Measurements from ENCODE around the gene TBC1D5. TPM values are rescaled to one million over a fixed set of nuclear protein-coding genes. Genes with fewer than 3 reads are reported as not detected.

The TBC1D5 gene
- total and polyA plus RNA-seq, 2 of the 4 experiments (the other 2 are of a cell fraction) = 16.4 to 57.0 TPM

- H3K23ac ChIP-seq (ENCODE audit: low read depth, low read length) = no peak overlapping the region
- no peak overlapping the region for H2BK20ac ChIP-seq (ENCODE audit: low read depth, low read length)
- dilution Hi-C loops (cut with HindIII; ENCODE audit: low sequenced_read_pairs, unreplicated experiment) (no loop called here), intact Hi-C loops (cut with micrococcal nuclease) (loop anchor here (10.0 kb wide), 2 partner anchors 350 to 960 kb away; partner anchors contain the start of gene PLCL2), in situ Hi-C loops (cut with MboI; ENCODE audit: low sequenced_read_pairs) (loop anchor here (25.0 kb wide), 1 partner anchor 947 kb away; no protein-coding TSS in a partner anchor)
- no peak overlapping the region for H4K8ac ChIP-seq (ENCODE audit: low read depth in 2 of 2, low read length in 2 of 2)
- H3K56ac ChIP-seq (ENCODE audit: extremely low read depth, insufficient read depth, low read length) = no peak overlapping the region
- ChIA-PET POLR2A (ENCODE audit: unreplicated experiment) (no interaction called here), CTCF (interaction anchor here (0.6 to 1.2 kb wide), 4 partner anchors 250 to 638 kb away, joined by 3 read pairs; no protein-coding TSS in a partner anchor)
- no peak overlapping the region for H3K18ac ChIP-seq (ENCODE audit: low read depth, low read length)
- H3K36me3 ChIP-seq (ENCODE audit: control insufficient read depth, insufficient read depth, low read length) = no peaks in the 10 kb centered on the region
- H2AK9ac ChIP-seq (replicated peaks; ENCODE audit: low read depth, low read length, poor library complexity) = no peak overlapping the region
- H3K14ac ChIP-seq (replicated peaks; ENCODE audit: low read depth, low read length) = no peak overlapping the region
- no peak overlapping the region for H3K4ac ChIP-seq (ENCODE audit: low read depth, low read length)
- TF ChIP-seq CTCF (conservative IDR thresholded peaks at IDR 0.05; ENCODE audit: low read depth, low read length) (no peak), RCOR1 (IDR thresholded peaks at IDR 0.05; ENCODE audit: insufficient replicate concordance, low read length) (no peak), RFX5 (IDR thresholded peaks at IDR 0.05; ENCODE audit: low read depth, low read length) (no peak), FOS (IDR thresholded peaks at IDR 0.05; ENCODE audit: low read depth, low read length) (no peak), MAZ (IDR thresholded peaks at IDR 0.05; ENCODE audit: borderline replicate concordance, low read depth, low read length) (no peak), CHD1 (IDR thresholded peaks at IDR 0.05; ENCODE audit: low read depth, low read length) (no peak), BHLHE40 (IDR thresholded peaks at IDR 0.05; ENCODE audit: low read depth, low read length) (no peak), MAFK (IDR thresholded peaks at IDR 0.05; ENCODE audit: low read depth, low read length) (no peak), ELK1 (IDR thresholded peaks at IDR 0.05; ENCODE audit: borderline replicate concordance, low read depth, low read length) (no peak), MXI1 (IDR thresholded peaks at IDR 0.05; ENCODE audit: borderline replicate concordance, low read depth, low read length) (no peak), NFE2L2 (IDR thresholded peaks at IDR 0.05; ENCODE audit: low read depth, low read length) (no peak), CEBPB (IDR thresholded peaks at IDR 0.05; ENCODE audit: low read depth, low read length) (no peak), RAD21 (IDR thresholded peaks at IDR 0.05; ENCODE audit: low read length) (no peak), POLR2A (IDR thresholded peaks at IDR 0.05; ENCODE audit: low read depth, low read length) (no peak), SMC3 (IDR thresholded peaks at IDR 0.05; ENCODE audit: low read depth, low read length) (no peak)
- TF ChIP-seq, protein P1, sequence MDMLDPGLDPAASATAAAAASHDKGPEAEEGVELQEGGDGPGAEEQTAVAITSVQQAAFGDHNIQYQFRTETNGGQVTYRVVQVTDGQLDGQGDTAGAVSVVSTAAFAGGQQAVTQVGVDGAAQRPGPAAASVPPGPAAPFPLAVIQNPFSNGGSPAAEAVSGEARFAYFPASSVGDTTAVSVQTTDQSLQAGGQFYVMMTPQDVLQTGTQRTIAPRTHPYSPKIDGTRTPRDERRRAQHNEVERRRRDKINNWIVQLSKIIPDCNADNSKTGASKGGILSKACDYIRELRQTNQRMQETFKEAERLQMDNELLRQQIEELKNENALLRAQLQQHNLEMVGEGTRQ (IDR thresholded peaks at IDR 0.05; ENCODE audit: low read depth, low read length) = no peak
- H3K27ac ChIP-seq (ENCODE audit: insufficient read depth, low read length) = no peak overlapping the region
- no peaks in the 10 kb centered on the region for H3K79me1 ChIP-seq (ENCODE audit: low read depth in 1 of 2, low read length in 2 of 2)
- no peak overlapping the region for H4K91ac ChIP-seq (ENCODE audit: insufficient read depth, low read depth, low read length)
- H3K9me3 ChIP-seq (ENCODE audit: control insufficient read depth, insufficient read depth, low read length) = no peaks in the 10 kb centered on the region
- no peak for DNase-seq
- H2BK5ac ChIP-seq (ENCODE audit: low read depth, low read length, poor library complexity, severe bottlenecking) = no peak overlapping the region
- no peak overlapping the region for H2AK5ac ChIP-seq (ENCODE audit: low read depth, low read length)
- H3K27me3 ChIP-seq (ENCODE audit: control insufficient read depth, insufficient read depth, low read length) = no peaks in the 10 kb centered on the region
- no peak overlapping the region for H4K5ac ChIP-seq (ENCODE audit: low read depth, low read length)
- no peaks in the 10 kb centered on the region for H3K4me1 ChIP-seq (ENCODE audit: control insufficient read depth, insufficient read depth, low read length)
- no peak overlapping the region for H2BK120ac ChIP-seq (ENCODE audit: low read depth, low read length)
- H3K4me3 ChIP-seq (ENCODE audit: insufficient read depth, low read depth, low read length) = no peak overlapping the region
- BruUV-seq (replicated peaks) = no TSS peak
- ATAC-seq (ENCODE audit: low read depth) = no peak
- no peak overlapping the region for H2BK15ac ChIP-seq (ENCODE audit: low read depth, low read length)
- no peak overlapping the region for H2AFZ ChIP-seq (replicated peaks; ENCODE audit: low read length, poor library complexity)
- H3K9me1 ChIP-seq (ENCODE audit: insufficient read depth, low read length) = no peaks in the 10 kb centered on the region; the same call in 1 of the 2 replicates
- H3K4me2 ChIP-seq (ENCODE audit: low read depth, low read length) = no peak overlapping the region
- no peaks in the 10 kb centered on the region for H4K20me1 ChIP-seq (ENCODE audit: insufficient read depth, low read length)
- H3K9ac ChIP-seq (ENCODE audit: low read depth, low read length) = no peak overlapping the region
These were observed 508.0 kb downstream of the TBC1D5 start for GRCh38 chr3:17234382-17234781.

Data from IMR-90 (cell line).